Peyer's patch (tissue), 4 donors: ENCODE measurements around the gene IFIH1.

Experiments used
- CTCF ChIP-seq, 6 experiments: fragments of 450-650 bp in 4 of 6; fragments of 200-600 bp in 2 of 6; sonication (generic) in 1 of 6; IDR thresholded peaks; one replicate each; pipeline ENCODE4 v1.5.1; 2017 to 2019; ENCODE audit warnings: antibody characterized with exemption in 6 of 6, mild to moderate bottlenecking in 3 of 6, moderate library complexity in 1 of 6
- POLR2A ChIP-seq, 2 donors: fragments of 450-650 bp; IDR thresholded peaks; one replicate each; pipeline ENCODE4 v1.5.1; 2017; ENCODE audit warnings: antibody characterized with exemption in 2 of 2, mild to moderate bottlenecking in 2 of 2, moderate library complexity in 2 of 2

- TF ChIP-seq POLR2A (IDR thresholded peaks at IDR 0.05): no peak
- TF ChIP-seq CTCF (IDR thresholded peaks at IDR 0.05): no peak
These were observed 75.2 kb downstream of the IFIH1 start, which contains the start of gene FAP for GRCh38 chr2:162243294-162243693.
